T-helper 2 cell (primary cell): ENCODE measurements around the gene DDX54.

Experiments used
- DNase-seq, 5 experiments: peaks; one replicate each; pipeline versions ENCODE4 v3.0.0 to v3.0.0-alpha.2; 2012 to 2022

DDX54 gene

DNA sequence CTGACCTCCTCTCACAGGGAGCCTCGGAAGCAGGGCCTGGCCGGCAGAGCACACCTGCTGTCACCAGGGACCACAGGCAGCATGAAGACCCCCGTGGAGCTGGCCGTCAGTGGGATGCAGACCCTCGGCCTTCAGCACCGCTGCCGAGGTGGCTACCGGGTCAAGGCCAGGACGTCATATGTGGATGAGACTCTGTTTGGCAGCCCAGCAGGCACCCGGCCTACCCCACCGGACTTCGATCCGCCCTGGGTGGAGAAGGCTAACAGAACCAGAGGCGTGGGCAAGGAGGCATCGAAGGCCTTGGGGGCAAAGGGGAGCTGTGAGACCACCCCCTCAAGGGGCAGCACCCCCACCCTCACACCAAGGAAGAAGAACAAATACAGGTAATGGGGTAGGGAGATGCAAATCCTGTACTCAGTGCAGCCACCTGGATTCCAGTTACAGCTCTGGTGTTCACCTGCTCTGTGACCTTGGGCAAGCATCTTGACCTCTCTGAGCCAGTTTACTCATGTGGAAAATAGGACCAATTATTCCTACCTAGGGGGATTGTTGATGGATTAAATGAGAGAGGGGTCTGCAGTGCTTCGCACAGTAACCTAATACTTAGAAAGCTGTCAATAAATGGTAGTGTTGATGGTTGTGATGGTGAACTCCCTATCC, 1.5 kb upstream of the DDX54 start:
- no peak for DNase-seq

DNA sequence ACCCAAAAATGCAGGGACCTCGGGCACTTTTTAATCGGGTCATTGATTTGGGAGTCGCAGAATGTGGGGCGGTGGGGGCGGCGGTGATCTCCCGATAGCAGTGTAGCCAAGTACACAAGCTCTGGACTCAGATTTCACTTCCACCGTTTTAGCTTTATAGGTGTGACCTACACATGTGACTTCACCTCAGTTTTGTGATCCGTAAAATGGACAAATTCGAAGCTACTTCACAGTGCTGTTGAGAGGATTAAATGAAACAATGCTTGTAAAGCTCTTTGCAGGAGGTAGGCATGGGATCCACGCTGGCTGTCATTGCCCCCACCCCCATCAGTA, 721 bp upstream of the DDX54 start:
- DNase-seq, result peak in 1 of 5 experiments; percentile 53

- peak; percentile 68 to 93 (median 83) for DNase-seq
These were observed 438 bp downstream of the DDX54 start for GRCh38 chr12:113184900-113185179.

GRCh38 chr12:113184098-113184899, 979 bp downstream of the DDX54 start:
- peak in 2 of 5 experiments; percentile 17 to 88 for DNase-seq

DNA sequence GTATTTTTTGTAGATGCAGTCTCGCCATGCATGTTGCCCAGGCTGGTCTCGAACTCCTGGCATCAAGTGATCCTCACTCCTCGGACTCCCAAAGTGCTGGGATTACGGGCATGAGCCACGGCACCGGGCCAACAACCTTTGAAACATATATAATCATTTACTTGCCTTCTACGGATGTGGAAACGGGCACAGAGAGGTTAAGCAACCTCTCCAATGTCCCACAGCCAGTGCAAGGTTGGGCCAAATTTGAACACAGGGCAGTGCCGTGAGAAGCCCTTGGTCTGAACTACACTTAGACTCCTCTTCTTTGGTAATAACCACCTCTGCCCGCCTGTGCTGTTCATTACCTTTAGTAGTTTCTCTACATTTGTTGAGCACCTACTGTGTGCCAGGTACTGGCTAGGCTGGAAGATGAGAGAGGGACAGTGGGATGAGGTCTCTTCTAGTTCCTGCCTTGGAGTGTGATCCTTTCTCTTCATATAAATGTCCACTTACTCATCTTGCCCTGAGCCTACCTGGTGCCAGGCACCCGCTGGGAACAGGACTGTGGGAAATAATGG, 2.2 kb downstream of the DDX54 start:
- no peak for DNase-seq

GRCh38 chr12:113181975-113182374, 3.3 kb downstream of the DDX54 start:
- no peak for DNase-seq

GRCh38 chr12:113180333-113180732, 4.9 kb downstream of the DDX54 start:
- no peak for DNase-seq

GRCh38 chr12:113179023-113179422, 6.3 kb downstream of the DDX54 start:
- DNase-seq, result no peak

DNA sequence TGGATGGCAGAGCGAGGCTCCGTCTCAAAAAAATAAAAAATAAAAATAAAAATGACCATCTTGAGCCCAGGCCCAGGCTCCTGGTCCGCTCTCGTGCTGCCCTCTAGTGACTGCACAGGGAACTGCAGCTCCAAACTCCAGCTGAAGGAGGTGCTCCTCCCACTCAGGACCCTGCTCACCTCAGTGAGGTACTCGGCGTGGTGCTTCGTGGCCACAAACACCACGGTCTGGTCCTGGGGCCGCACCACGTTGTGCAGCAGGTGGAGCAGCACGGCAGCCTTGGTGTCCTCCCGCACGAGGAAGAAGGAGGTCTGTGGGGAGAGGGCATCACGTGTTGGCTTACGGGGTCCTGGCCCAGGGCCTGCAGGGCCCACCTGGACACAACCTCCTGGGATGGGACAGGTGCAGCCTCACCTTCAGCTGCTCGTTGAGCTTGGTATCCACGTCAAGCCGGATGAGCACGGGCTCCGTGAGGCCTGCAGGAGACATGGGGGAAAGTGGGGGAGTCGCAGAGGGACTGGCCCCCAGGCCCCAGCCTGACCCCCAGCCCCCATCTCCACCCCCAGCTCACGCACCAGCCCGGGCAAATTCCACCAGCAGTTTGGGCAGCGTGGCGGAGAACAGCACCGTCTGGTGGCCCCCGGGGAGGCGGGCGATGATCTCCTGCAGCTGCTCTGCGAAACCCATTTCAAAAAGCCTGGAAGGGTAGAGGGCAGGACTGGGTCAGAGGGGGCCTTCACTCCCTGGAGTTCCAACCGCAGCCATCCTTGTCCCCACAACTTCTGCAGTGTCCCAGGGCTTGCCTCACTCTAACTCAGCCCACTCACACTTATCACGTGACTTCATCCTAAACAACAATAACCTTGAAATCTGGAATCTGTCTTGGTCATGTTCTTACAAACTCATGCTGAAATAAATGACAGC, 10.6 kb downstream of the DDX54 start:
- peak; percentile 52 to 75 (median 61) for DNase-seq

- no peak for DNase-seq
These were observed 12.1 kb downstream of the DDX54 start for GRCh38 chr12:113173081-113173698.

DNA sequence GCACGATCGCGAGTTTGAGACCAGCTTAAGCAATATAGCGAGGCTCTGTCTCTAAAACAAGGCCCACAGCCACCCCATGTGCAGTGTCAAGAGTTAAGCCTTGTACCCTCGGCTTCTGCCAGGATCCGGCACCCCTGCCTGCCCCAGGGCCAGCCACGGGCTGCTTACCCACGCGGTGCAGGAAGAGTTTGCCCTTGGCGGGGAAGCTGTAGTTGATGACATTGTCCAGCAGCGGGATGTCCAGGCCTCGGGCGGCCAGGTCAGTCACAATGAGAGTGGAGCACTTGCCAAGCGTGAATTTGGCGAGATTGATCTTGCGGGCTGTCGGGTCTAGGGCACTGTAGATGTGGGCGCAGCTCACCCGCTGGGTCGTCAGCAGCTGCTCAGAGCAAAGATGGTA, 13.1 kb downstream of the DDX54 start:
- DNase-seq, result no peak

DNA sequence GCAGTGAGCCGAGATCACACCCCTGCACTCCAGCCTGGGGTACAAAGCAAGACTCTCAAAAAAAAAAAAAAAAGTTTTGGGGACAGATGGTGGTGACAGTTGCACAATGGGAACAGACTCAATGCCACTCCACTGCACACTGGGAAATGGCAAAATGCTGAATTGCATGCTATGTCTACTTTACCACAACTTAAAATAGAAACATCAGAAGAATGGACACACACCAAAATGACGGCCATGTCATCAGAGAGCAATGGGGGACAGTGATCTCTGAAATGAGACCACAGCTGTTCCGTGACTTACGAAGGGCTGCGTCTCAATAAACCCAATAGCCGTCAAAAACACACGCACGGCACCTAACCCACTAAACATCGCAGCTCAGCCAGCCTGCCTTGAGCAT, 13.7 kb downstream of the DDX54 start:
- no peak for DNase-seq

GRCh38 chr12:113170926-113171325, 14.4 kb downstream of the DDX54 start:
- no peak for DNase-seq

- DNase-seq, result no peak
These were observed 14.8 kb downstream of the DDX54 start for GRCh38 chr12:113170457-113170856.

DNA sequence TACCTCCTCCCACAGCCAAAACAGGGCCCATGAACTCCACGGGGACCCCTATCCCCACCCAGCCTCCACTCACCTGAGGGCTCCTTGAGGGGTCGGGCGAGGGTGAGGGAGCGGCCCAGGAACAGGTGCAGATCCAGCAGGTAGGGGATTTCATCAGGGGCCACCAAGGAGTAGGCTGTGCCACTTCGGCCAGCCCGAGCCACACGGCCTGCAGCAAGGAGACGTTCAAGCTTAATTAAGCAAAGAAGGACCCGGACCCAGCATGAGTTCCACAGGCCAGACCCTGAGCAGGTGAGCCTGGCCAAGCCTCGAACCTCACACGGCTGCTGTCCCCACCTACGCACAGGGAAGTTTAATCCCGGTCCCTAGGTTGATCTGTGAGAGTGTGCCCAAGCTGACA, 15.6 kb downstream of the DDX54 start:
- DNase-seq, result no peak

- DNase-seq, result no peak
These were observed 17.4 kb downstream of the DDX54 start for GRCh38 chr12:113167868-113168267.

DNA sequence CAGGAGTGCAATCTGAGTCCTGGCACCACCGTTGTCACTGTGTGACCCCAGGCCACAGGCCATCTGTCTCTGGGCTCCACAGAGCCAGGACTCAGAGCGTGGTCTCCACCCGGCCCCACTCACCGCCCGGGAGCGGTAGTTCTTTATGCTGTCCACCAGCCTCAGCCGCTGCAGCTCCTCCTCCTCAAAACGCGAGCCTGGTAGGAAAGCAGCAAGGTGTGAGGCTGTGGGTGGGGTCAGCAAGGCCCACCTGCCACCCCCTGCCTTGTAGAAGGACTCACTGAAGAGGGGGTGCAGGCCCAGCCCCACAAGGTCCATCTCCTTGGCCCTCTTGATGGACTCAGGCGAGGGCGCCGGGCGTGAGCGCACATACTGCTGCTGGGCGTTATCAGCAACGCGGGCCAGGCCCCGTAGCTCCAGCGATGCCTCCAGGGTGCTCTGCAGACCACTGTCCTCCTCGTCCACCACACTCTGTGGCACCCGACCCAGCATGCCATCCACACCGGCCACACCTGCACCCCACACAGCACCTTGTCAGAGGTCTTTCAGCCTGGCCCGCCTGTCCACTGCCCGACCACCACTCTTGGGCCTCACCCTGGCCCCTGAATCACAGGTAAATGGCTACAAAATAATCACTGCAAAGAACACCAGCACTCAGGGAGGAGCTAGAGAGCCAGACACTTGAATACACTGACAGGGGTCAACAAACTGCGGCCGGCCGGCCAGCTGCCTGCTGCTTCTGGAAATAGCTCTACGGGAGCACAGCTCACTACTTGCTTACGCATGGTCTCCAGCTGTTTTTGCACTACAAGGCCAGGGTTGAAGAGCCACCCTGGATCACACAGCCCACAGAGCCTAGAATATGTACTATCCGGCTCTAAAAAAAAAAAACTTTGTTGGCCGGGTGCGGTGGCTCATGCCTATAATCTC, 19.5 kb downstream of the DDX54 start:
- no peak for DNase-seq

GRCh38 chr12:113164014-113164413, 21.3 kb downstream of the DDX54 start:
- DNase-seq, result no peak

GRCh38 chr12:113163030-113163360, 22.3 kb downstream of the DDX54 start:
- DNase-seq, result no peak

DNA sequence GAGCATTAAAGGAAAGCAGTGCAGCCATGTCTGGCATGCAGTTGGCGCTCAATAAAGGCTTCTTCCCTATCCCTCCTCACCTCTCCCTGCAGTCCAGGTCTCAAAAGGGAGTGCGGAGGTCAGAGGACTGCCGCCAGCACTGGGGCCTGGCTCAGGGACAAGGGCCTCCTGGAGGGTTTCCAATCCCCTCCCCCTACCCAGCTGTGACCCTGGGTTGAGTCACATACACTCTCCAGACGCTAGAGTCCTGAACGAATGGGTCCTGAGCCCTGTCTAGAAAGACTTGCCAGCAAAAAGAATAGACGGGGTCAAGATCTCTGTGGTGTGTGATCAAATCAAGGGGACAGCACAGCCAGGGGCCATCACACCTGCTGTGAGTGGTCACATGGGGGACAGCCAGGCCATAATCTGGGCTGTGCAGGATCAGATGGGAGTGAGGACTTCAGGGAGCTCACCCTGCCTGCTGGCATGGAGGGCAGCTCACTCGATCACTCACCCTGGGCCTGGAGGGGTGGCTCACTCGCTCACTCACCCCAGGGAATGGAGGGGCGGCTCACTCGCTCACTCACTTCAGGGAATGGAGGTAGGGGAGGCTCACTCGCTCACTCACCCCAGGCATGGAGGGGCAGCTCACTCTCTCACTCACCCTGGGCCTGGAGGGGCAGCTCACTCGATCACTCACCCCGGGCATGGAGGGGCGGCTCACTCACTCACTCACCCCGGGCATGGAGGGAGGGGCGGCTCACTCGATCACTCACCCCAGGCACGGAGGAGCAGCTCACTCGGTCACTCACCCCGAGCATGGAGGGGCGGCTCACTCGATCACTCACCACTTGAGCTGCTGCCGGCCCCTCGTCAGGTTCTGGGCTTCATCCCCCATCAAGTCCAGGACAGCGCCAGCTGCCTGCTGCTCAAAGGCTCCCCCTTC, 22.9 kb downstream of the DDX54 start:
- no peak for DNase-seq
